Body of pancreas (tissue), 4 donors: ENCODE results near the gene POU3F2. TPM values are rescaled to one million over a fixed set of nuclear protein-coding genes. Genes with fewer than 3 reads are reported as not detected.

Experiments used
- ATAC-seq: fragments of 150-250 bp; one replicate; pipeline ENCODE4 v1.9.1; 2016
- DNase-seq, 4 donors: peaks; one replicate each; pipeline ENCODE4 v3.0.0-alpha.2; 2019
- H3K27ac ChIP-seq, 4 donors: fragments of 200-600 bp; sonication (generic); 1 replicate in 3 of 4; 2 replicates in 1 of 4; pipeline versions ENCODE4 v1.5.1 to v1.6.1; 2016 to 2019; ENCODE audit warnings: mild to moderate bottlenecking in 1 of 4, mixed read lengths in 1 of 4, moderate library complexity in 1 of 4
- H3K27me3 ChIP-seq, 2 donors: fragments of 200-600 bp; sonication (generic); one replicate each; pipeline ENCODE4 v1.6.0; 2016; ENCODE audit warnings: mild to moderate bottlenecking in 1 of 2
- H3K36me3 ChIP-seq, 2 donors: fragments of 200-600 bp; sonication (generic); replicated peaks in 1 of 2; 2 replicates each; pipeline ENCODE4 v1.5.1; 2016; ENCODE audit warnings: low read depth in 2 of 2; ENCODE audit not compliant: insufficient read depth in 1 of 2
- H3K4me1 ChIP-seq: fragments of 200-600 bp; sonication (generic); one replicate; pipeline ENCODE4 v1.6.0; 2016
- H3K4me3 ChIP-seq, 2 donors: fragments of 200-600 bp; sonication (generic); 1 replicate in 1 of 2; 2 replicates in 1 of 2; pipeline ENCODE4 v1.5.1; 2016 to 2019
- H3K9me3 ChIP-seq, 3 donors: fragments of 200-600 bp; sonication (generic); 1 replicate in 2 of 3; 2 replicates in 1 of 3; pipeline ENCODE4 v1.5.1; 2016
- POLR2A ChIP-seq, 3 donors: fragments of 450-650 bp; IDR thresholded peaks; one replicate each; pipeline ENCODE4 v1.6.1; 2016; ENCODE audit warnings: antibody characterized with exemption in 3 of 3, mild to moderate bottlenecking in 2 of 3
- WGBS, 2 donors: methylation state at CpG; one replicate each; pipeline ENCODE4 v1.1.5; 2017; 5-methylcytosine and 5-hydroxymethylcytosine counted together
- intact Hi-C: fragments of 100-400 bp; cut with DNase I; formaldehyde crosslinking; loops from one replicate; pipeline ENCODE4 v1.15.1; 2023
- total RNA-seq, 2 donors: library from RNA; depleted of rRNA; stranded (reverse); fragments of >200 nt; gene quantifications; one replicate each; pipeline ENCODE4 v1.1.0, GENCODE V29; 2016
- TF ChIP-seq, protein P1 (sequence below), 7 experiments: fragments of 450-650 bp in 4 of 7; fragments of 200-600 bp in 3 of 7; sonication (generic) in 3 of 7; IDR thresholded peaks; one replicate each; pipeline ENCODE4 v1.5.1; 2016 to 2019; ENCODE audit warnings: antibody characterized with exemption in 7 of 7

The POU3F2 gene
- total RNA-seq, 2 donors from 2014 or later, result not detected

GRCh38 chr6:98833057-98833306 is 1.4 kb upstream of the POU3F2 start:
- intact Hi-C loops, result no loop called here
- TF ChIP-seq, protein P1, sequence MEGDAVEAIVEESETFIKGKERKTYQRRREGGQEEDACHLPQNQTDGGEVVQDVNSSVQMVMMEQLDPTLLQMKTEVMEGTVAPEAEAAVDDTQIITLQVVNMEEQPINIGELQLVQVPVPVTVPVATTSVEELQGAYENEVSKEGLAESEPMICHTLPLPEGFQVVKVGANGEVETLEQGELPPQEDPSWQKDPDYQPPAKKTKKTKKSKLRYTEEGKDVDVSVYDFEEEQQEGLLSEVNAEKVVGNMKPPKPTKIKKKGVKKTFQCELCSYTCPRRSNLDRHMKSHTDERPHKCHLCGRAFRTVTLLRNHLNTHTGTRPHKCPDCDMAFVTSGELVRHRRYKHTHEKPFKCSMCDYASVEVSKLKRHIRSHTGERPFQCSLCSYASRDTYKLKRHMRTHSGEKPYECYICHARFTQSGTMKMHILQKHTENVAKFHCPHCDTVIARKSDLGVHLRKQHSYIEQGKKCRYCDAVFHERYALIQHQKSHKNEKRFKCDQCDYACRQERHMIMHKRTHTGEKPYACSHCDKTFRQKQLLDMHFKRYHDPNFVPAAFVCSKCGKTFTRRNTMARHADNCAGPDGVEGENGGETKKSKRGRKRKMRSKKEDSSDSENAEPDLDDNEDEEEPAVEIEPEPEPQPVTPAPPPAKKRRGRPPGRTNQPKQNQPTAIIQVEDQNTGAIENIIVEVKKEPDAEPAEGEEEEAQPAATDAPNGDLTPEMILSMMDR (IDR thresholded peaks at IDR 0.05), result no peak
- DNase-seq, result peak in 2 of 4 donors; percentile 25 to 43

DNA sequence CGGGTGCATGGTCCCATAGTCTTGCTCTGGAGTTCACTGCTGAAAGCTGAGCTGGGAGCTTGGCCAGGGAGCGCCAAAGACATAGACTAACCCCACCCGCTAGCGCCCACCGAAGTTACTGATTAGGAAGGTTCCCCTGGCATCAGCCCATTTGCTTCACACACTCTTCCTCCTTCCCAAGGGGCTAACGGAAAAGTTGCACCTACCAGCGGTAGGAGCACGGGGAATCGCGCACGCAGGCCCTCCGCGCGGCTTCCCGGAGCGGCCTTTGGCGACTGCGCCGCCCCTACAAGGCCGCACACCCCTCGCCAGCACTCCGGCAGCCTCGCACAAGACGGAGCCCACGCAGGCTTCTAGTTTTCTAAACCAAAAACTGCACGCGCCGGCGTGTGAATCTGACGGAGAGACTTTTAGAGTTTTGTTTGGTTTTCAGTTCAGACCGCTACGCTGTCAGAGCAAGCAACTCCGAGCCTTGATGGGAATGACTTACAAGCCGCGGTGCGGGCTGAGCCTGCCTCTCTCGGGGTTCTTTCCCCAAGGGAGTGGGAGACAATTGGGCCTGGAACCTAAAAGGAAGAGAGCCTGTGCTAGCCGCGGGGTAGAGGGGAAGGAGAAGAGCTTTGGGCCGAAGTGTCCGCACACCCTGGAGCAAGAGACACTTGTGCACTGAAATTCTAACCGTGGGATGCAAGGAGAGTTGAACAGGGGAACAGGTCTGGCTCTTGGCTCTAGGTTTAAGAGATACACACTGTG is 891 bp upstream of the POU3F2 start:
- H3K4me1 ChIP-seq, result peaks cover 50% of the 10 kb centered on the region
- ATAC-seq (peak; percentile 15), DNase-seq (no peak)

More at GRCh38 chr6:98833057-98833306, 1.4 kb upstream of the POU3F2 start:
- H3K4me3 ChIP-seq, result no peak overlapping the region
- H3K27me3 ChIP-seq, result peaks cover 0 to 58% of the 10 kb centered on the region in 2 donors
- H3K9me3 ChIP-seq, result no peaks in the 10 kb centered on the region
- ATAC-seq, result peak; percentile 43
- WGBS, 2 donors, result 0 to 3% methylated on average over 10 to 26 of the region's 26 CpGs
- peaks cover 50% of the 10 kb centered on the region for H3K4me1 ChIP-seq
- no peaks in the 10 kb centered on the region for H3K36me3 ChIP-seq
- H3K27ac ChIP-seq, result no peak overlapping the region

GRCh38 chr6:98835149-98836024 is 1.0 kb downstream of the POU3F2 start:
- 2 to 8% methylated on average over 13 to 69 of the region's 76 CpGs for WGBS, 2 donors
- Histone ChIP-seq H3K27me3 (peaks cover 0 to 49% of the 10 kb centered on the region in 2 donors), H3K9me3 (no peaks in the 10 kb centered on the region), H3K4me1 (peaks cover 50% of the 10 kb centered on the region), H3K27ac (no peak overlapping the region), H3K36me3 (no peaks in the 10 kb centered on the region), H3K4me3 (no peak overlapping the region)
- intact Hi-C loops, result no loop called here
- no peak for DNase-seq
- no peak for TF ChIP-seq POLR2A (IDR thresholded peaks at IDR 0.05)
- TF ChIP-seq, protein P1 (IDR thresholded peaks at IDR 0.05), result no peak
- no peak for ATAC-seq

More for the DNA sequence above, 891 bp upstream of the POU3F2 start:
- H3K27me3 ChIP-seq, result peaks cover 0 to 60% of the 10 kb centered on the region in 2 donors
- TF ChIP-seq, protein P1 (IDR thresholded peaks at IDR 0.05), result no peak
- TF ChIP-seq POLR2A (IDR thresholded peaks at IDR 0.05), result no peak
- no peaks in the 10 kb centered on the region for H3K36me3 ChIP-seq
- no peak overlapping the region for H3K27ac ChIP-seq
- H3K9me3 ChIP-seq, result no peaks in the 10 kb centered on the region
- H3K4me3 ChIP-seq, result peak overlapping the region; percentile 17 to 29
- intact Hi-C loops, result no loop called here
- WGBS, 2 donors, result 0 to 1% methylated on average over 16 to 41 of the region's 42 CpGs

GRCh38 chr6:98836025-98836961 is 1.9 kb downstream of the POU3F2 start:
- TF ChIP-seq POLR2A (IDR thresholded peaks at IDR 0.05), result no peak
- TF ChIP-seq, protein P1 (IDR thresholded peaks at IDR 0.05), result no peak
- no peaks in the 10 kb centered on the region for H3K36me3 ChIP-seq
- ATAC-seq, result no peak
- intact Hi-C loops, result no loop called here
- no peak for DNase-seq
- no peak overlapping the region for H3K4me3 ChIP-seq
- H3K9me3 ChIP-seq, result no peaks in the 10 kb centered on the region
- peaks cover 45% of the 10 kb centered on the region for H3K4me1 ChIP-seq
- 5 to 8% methylated on average over 23 of the region's 23 CpGs for WGBS, 2 donors
- no peak overlapping the region for H3K27ac ChIP-seq
- peaks cover 0 to 40% of the 10 kb centered on the region in 2 donors for H3K27me3 ChIP-seq
